Mesenteric fat pad (tissue), 1 donor: Measurements from ENCODE around the gene STPG4. TPM values are rescaled to one million over a fixed set of nuclear protein-coding genes. Genes with fewer than 3 reads are reported as not detected.

ENCODE experiments used
- DNase-seq: peaks from one replicate; pipeline ENCODE4 v3.0.0-alpha.2; 2020; ENCODE audit warnings: low spot score
- total RNA-seq: library from RNA; stranded (reverse); fragmentation: NEBNext Ultra II Directional; extraction: Animal tissue kit (Norgen Biotek cat#: 25700); gene quantifications from one replicate; pipeline ENCODE4 v1.2.1, GENCODE V29; 2021
- donor health status: DM: yes; HTN: yes; CAD: no.

STPG4 gene
- total RNA-seq, 1 donor from 2014 or later: not detected

DNA sequence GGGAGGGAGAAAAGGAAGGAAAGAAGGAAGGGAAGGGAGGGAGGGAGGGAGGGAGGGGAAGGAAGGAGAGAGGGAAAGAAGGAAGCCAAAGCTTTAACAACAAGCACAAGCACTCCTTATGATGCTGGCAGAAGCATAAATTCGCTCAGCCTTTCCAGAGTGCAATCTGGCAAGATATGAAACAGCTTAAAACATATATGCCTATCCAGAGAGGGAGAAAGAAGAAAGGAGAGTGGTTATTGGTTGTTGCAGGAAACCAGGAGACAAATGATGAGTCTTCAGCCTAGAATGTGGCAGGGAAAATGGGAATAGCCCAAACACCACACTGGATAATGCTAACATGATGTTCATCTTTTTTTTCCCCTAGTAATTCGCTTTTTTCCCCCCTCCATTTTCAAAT lies 64.0 kb downstream of the STPG4 start:
- no peak for DNase-seq

DNA sequence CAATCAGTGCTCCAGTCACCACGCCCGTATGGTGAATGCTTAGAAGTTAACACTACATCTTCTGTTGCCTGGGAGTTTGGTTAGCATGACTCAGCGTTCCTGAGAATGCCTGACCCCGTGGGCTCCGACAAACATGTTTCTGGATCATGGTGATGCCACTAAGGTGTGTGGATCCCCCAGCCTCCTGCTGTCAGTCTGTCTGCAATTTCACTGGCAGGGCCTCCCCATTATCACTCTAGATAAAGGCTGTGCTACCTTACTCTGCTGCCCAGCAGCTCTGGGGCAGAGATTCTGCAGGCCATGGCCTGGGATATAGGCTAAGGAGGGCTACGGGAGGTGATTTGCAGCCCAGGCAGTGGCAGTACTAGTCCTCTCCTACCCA lies 66.0 kb downstream of the STPG4 start:
- DNase-seq: peak; percentile 53

DNA sequence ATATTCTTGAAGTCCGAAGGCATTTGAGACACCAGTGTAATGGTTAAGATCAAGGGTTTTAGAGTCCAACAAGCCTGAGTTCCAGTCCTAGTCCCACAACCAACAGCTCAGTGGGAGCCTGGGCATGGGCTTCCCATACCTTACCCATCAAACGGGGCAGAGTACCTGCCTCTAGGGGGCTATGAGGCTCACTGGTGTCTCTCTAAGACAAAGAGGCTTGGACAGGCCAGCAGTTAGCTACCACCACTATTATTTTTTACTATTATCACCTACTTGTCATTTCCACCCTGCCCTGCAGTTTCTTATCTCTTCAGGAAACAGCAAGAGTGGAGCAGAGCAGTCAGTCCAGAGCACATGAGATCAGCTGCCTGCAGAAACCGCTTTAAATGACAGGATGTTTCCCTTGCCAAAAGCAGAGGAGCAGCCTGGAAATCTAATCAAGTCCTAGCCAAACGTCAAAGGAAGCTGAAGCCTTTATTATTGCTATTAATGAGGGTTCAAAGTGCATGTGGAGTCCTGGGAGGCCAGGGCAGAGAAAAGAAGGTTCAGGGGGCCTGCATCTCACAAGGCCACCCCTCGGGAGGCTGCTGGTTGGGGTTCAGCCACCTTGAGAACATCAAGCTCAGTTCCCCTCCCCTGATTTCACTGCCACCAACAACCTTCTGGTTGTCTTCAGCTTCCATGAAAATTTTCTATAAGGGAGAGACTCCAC lies 66.6 kb downstream of the STPG4 start:
- DNase-seq: peak; percentile 53

DNA sequence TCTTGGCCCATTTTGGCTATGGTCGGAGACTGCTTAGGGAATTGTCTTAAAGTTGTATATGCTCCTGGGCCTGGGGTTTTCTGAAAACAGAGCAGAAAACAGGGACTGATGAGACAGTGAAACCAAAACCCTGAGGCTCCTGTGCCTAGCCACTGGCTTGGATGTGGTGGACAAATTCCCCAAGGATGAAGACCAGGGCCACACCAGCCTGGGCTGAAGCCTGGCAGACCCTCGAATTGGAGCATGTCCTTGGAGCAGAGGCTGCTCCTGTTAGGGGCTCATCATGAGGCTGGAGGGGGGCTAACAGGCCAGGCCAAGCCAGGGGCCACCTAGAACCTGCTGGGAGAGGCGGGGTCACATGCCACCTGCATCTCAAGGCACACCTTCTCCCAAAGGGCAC lies 68.1 kb downstream of the STPG4 start:
- peak; percentile 69 for DNase-seq

DNA sequence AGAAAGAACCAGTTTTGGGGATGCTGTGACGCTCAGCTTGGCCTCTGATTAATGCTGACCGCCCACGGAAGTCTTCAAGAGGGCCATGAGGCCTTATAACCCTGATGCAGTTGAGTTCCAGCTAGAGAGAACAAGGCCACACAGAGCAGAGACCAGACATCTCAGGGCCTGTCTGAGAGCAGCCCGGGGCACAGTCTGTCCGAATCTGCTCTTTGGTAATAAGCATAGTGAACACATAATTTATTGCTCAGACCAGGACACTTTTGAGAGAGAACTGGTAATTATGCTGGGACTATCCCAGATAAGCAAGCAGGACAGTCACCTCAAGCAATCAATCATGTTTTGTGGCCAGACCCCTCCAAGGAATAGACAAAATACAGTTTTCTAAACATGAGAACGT lies 68.5 kb downstream of the STPG4 start:
- DNase-seq: peak; percentile 64

DNA sequence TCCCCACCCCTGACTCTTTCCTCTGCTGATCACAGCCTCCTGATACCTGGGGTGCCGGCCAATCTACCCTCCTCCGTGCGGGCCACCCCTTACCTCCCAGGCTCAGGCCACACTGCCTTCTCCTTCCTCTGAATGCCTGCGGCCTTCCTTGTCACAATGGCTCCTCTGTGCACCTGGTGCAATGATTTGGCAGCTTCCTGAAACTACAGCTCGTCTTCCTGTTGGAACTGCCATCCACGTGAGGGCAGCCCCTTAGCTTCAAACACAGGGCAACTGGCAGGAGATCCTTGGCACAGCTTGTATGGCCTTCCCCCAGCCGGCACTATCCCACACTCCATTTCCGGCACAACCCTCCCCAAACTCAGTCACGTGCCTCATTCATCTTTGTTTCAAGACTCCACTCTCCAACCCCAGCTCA lies 69.0 kb downstream of the STPG4 start:
- peak; percentile 77 for DNase-seq

DNA sequence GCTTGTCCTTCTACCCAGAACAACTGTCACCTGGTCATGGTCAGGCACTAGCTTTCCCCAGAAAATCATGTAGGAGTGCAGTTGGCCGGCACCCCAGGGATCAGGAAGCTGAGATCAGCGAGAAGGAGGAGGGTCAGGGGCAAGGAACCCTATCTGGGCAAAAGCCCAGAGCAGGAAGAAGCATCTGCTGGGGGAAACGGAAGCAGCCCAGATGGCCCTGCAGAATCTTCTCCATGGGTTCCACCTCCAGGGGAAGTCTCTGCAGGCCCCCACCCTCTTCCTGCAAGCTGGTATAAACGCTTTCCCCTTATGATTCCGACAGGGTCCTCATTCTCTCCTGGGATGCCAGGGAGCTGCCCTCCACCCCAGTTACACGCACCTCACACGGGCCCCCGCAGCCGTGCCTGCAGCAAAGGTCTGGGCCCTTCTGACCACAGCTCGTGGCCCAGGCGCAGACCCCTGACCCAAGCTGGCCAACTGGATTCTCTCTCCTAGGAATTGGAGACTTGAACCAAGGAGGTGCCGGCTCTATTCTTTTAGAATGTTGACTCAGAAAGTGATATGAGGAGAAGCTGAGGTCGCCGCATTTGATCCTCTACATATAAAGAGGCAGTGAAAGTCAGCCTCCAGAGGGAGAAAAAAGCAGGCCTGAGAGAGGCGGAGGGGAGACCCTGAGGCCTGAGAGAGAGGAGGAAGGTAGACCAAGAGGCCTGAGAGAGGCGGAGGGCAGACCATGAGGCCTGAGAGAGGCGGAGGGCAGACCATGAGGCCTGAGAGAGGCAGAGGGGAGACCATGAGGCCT lies 71.0 kb downstream of the STPG4 start:
- DNase-seq: no peak

DNA sequence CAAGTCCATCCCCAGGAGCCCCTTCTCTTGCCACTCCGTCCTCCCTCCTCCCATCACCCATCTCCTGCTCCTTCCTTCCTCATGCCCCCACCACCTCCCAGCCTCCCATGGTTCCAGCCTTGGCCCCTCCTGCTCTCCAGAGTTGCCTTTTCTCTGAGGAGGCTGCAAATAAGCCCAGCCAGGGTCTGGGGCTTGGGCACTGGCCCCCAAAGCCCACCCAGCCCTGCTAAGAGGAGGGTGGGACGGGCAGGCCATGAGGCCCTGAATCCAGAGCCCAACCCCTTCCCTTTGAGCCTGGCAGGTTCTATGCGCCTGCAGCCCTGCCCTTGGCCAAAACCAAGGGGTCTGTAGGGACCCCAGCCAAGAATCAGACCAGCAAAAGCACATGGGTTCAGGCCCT lies 71.6 kb downstream of the STPG4 start:
- DNase-seq: no peak

DNA sequence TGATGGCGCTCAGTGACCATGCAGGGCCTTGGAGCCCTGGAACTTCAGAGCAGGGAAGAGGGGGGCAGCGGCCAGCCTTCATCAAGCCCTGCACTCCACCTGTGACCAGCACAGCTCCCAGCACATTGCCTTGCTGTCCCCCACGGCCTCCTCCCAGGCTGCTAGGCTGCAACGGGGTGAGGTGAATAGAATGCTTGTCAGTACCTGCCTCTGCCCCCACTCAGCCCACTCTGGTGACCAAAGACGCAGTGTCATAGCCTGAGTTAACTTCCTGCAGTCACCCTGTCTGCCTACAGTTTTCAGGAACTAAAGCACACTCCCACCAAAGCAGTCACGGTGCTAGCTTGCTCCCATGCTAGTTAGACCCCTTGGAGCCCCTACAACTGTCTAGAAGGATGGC lies 72.1 kb downstream of the STPG4 start:
- DNase-seq: no peak

DNA sequence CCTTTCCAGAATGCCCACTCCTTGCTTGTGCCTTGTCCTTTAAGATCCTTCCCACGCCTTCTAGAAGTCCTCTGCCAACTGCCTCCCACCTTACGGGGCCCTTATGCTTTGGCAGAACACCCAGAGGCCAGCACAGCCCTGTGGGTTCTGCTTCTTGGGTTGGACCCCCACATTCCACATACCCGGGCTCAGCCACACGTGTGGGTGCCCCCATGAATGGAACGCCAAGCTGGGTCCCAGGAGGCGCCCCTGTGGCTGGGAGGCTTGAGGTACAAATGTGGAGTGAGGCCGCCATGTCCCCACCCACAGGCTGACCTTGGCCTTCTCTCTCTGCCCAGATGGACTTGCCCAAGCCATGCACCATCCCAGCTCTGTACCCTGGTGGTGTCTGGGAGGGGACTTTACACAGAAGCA lies 74.2 kb downstream of the STPG4 start:
- no peak for DNase-seq

DNA sequence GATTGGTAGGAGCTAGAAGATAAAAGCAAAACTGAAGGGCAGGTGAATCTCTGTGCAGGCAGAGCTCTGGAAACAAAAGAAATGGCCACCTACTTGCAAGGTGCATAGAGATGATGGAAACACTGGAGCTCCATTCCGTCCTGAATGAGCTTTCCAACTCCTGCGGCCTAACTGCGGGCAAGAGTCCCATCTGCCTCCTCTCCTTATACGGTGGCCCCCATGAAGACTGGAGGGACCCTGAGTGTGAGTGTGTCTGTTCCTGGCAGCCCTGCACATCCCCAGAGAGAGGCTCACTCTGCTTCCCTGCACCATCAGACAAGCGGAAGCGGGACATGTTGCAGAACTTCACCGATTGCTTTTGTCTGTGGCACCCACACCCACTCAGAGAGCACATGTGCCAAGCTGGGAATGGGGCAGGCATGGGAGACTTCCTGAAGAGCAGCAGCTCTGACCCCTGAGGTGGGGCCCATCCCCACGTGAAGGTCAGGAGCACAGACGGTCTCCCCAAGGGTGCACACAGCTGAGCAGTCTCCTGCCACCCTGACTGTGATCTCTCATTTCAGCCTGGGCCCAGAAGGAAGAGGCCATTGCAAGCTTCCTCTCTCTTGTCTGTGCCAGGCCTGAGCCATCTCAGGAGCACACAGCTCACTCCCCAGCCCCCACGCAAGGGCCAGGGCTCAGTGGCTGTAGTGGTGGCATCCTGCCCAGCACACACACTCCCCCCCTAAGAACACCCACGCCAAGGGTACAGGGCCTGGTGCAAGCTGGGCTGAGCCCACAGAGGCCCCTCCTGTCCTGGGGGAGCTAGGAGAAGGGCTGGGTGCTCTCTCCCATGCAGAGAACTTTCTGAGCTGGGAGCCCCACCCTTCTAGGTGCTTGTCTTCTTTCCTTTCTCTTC lies 75.3 kb downstream of the STPG4 start:
- DNase-seq: no peak

DNA sequence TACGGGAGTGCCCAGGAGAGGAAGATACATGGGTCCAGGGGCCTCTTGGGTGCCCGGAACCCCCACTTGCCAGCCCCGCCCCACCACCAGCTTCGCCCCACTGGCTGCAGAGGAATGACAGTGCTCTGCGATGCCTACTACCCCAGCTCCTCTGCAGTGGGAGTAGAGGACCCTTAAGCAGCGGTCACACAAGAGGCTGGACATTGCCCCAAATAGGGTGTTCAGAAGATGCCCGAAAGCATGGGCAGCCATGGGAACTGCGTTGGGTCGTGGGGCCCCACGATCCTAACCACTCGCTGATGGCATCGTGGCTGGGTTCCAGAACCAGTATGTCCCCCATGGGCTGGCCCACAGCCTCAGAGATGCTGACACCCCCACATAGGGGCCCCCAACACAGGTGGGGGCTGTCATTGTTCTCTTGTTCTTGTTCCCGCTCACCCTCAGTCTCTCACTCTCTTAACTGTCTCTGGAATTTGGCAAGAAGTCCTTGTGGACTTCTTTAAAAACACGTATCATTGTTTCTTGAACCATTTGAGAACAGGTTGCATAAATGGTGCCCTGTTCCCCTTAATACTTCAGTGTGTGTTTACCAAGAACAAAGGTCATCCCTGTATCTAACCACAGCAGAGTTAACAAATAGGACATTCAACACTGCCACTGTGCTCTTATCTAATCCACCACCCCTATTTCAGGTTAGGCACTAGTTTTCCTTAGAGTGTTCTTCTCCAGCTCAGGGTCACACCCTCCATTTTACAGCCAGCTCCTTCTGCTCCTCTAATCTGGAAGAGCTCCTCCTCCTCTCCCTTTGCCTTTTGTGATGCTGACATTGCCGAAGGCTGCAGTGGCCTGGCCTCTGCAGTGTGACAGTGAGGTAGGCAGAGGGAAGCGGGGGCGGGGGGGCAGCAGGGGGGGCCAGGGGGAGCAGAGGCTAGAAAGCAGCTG lies 76.3 kb downstream of the STPG4 start:
- DNase-seq: no peak

DNA sequence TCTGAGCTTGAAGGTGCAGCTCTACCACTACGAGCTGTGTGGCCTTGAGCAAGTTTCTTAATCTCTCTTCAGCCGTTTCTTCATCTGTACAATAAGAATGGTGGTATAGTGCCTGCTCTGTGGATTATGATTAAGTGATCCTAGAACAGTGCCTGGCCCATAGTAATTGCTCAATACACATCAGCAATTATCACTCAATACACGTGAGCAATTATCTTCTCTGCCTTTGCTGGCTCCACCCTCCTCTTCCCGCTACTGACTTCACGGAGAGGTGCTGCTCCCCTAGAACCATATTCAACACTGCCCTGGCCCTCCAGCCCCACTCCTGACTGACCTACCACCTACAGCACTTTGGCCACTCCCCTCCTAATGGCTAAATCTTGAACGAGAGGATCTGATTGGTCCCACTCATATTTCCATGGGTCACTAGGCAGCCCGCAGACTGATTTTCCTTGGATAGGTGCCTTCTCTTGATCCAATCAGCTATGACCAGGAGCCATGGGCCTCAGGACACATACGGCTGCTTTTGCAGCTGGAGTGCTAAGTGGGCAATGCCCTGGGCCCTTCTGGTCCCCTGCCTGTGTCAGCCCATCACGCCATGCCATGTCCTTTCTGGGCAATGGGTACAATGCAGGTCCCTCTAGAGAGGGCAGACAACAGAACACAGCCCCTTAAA lies 77.5 kb downstream of the STPG4 start:
- no peak for DNase-seq

DNA sequence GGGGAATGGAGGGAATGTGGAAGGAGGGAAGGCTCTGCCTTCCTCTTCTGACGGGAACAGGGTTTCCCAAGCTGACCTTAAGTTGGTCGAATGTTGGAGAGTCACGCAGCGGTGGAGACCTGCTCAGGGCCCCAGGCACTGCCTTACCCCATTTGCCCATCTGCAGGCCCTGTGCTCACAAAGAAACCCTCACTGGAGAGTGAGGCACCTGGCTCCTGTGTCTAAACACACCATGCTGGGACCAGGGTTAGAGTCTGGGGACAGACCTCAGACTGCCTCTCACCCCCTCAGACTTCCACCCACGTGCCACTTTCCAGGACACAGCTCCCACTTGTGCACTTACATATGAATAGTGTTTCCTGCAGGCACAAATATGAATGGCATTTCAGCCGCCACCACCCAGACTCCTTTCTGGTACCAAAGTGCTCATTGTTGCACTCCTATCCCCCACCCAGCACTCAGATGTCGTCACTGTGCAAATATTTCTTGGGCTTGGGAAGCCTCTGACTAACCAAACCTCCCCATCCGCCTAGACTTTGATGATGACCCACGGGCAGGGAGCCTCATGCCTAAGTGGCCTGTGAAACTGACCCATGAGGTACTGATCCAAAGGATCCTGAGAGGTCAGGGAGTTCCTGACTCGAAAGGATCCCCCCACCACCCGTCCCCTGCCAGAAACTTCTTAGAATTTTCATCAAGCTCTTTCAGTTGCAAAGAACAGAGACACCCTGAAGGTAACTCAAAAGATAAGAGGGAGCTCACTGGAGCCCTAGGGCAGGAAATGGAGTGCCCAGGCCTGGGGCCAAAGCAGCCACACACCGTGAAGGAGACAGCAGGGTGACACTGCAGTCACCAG lies 78.3 kb downstream of the STPG4 start:
- DNase-seq: no peak

DNA sequence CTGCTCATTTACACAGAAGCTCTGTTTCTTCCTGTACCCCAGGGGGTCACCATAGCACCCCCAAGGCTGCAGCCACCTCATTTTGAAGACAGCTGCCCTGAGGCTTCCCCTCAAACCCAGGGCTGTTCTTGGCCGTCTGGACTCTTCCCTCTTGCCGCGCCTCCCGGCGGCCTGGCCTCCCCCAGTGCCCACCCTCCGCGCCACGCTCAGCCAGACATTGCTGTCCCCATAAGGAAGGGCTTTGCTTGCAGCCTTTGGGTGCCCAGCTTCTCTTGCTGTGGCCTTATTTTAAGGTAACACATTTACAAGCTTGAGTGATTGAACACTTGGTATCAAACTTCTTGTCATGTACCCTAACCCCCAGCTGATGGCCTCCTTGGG lies 79.0 kb downstream of the STPG4 start:
- no peak for DNase-seq

DNA sequence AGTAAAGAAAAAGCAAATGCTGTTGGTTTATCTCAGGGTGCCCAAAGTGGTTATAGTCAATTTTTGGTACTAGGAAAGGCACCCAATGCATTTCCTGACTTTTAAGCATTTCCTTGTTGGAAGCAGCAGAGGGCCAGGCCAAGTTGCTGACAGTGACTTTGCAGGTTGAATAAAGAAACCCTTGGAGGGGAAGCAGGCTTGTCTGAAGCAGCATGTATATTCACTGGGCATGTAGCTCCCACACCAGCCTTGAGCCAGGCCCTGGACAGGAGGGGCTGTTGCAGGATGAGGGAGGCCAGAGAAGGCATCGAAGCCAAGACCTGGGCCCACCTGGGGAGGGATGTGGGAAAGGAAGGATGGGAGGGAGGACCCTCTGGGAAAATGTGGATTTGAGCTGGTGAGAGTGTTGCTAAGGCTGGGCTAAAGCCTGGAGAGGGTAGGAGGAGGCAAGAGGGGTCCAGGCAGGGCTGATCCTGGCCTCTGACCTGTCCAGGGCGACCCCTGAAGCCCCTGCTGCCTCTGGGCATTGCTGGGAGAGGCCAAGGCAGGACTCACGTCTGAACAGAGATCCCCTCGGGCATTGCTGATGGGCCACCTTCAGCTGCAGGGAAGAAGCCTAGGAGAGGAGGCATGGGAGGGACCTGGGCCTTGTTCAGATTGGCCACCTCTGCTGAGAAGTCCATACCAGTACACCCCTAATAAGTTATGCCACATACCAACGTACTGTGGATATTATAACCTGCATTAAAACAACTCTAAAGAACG lies 79.6 kb downstream of the STPG4 start:
- DNase-seq: no peak

DNA sequence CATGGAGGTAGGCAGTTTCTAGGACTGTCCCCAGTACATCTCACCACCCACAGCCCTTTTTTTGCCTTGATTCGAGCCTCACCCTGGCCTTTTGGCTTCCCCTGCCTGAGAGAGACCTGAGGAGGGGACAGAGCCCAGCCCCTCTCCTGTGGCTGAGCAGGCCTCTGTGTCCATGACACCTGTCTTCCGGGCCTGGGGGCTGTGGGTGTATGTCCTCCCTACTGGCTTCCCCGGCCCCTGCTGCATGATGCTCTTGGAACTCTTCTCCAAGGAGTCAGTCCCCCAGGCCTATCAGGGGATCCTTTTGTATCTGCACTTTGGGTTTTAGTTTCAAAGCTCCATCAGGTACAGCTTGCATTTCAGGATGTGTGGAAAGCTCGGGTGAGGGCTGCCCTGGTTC lies 80.4 kb downstream of the STPG4 start:
- no peak for DNase-seq

DNA sequence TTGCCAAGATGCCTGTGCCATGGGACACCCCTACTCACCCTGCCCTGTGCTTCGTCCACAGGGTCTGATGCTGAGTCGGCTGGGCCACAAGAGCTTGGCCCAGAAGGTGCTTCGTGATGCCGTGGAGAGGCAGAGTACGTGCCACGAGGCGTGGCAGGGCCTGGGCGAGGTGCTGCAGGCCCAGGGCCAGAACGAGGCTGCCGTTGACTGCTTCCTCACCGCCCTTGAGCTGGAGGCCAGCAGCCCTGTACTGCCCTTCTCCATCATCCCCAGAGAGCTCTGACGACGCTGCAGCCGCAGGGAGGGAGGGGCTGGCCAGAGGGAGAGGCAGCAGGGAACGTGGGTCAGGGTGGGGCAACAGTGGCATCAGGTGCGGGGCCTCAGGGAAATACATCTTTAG lies 81.5 kb downstream of the STPG4 start:
- DNase-seq: no peak
